BLaER1 treated with 17β-estradiol and CSF1 and Interleukin-3, amounts not matched to agents 10 nM and 100 nM (cell line): ENCODE data around the gene STK38.

Experiments used
- H3K27ac ChIP-seq, 11 experiments: shearing (Covaris generic); formaldehyde crosslinking; 2 replicates each; pipeline ENCODE4 v1.8.1; 2022
- H3K27me3 ChIP-seq, 11 experiments: shearing (Covaris generic); formaldehyde crosslinking; 2 replicates each; pipeline ENCODE4 v1.8.1; 2022
- H3K36me3 ChIP-seq, 11 experiments: shearing (Covaris generic); formaldehyde crosslinking; 2 replicates each; pipeline ENCODE4 v1.8.1; 2022
- H3K4me1 ChIP-seq, 10 experiments: shearing (Covaris generic); formaldehyde crosslinking; 2 replicates each; pipeline ENCODE4 v1.8.1; 2022
- H3K4me2 ChIP-seq, 11 experiments: shearing (Covaris generic); formaldehyde crosslinking; 2 replicates each; pipeline ENCODE4 v1.8.1; 2022
- H3K4me3 ChIP-seq, 10 experiments: shearing (Covaris generic); formaldehyde crosslinking; 2 replicates each; pipeline ENCODE4 v1.8.1; 2022
- H3K9ac ChIP-seq, 11 experiments: shearing (Covaris generic); formaldehyde crosslinking; 2 replicates each; pipeline ENCODE4 v1.8.1; 2022
- H3K9me3 ChIP-seq, 11 experiments: shearing (Covaris generic); formaldehyde crosslinking; replicated peaks in 1 of 11; 2 replicates each; pipeline ENCODE4 v1.8.1; 2022
- H4K20me1 ChIP-seq, 11 experiments: shearing (Covaris generic); formaldehyde crosslinking; 2 replicates each; pipeline ENCODE4 v1.8.1; 2022
- Cebpa-rat ChIP-seq, 11 experiments: shearing (Covaris generic); IDR thresholded peaks; 2 replicates each; pipeline ENCODE4 v1.8.1; 2022

Gene STK38

DNA sequence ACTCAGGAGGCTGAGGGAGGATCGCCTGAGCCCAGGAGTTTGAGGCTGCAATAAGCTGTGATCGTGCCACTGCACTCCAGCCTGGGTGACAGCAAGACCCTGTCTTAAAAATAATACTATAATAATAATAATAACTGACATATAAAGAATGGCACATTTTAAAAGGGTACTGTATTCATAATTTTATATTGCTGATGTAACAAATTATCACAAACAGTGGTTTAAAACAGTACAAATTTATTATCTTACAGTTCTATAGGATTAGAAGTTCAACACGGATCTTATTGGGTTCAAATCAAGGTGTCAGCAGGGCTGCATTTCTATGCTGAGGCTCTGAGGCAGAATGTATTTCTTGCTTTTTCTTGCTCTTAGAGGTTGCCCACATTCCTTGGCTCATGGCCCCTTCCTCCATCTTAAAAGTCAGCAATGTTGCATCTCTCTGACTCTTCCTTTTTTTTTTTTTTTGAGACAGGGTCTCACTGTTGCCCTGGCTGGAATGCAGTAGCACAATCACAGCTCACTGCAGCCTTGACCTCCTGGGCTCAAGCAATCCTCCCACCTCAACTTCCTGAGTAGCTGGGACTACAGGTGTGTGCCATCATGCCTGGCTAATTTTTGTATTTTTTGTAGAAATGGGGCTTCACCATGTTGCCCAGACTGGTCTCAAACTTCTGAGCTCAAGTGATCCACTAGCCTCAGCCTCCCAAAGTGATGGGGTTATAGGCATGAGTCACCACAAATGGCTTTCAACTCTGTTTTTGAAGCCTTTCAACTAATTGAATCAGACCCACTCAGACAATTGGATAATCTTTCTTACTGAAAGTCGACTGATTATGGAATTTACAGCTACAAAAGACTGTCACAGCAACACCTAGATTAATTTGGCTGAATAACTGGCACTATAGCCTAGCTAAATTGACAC lies 24.1 kb upstream of the STK38 start:
- no peaks in the 10 kb centered on the region for H3K36me3 ChIP-seq
- H3K27me3 ChIP-seq: no peaks in the 10 kb centered on the region
- H3K4me2 ChIP-seq: no peak overlapping the region
- H4K20me1 ChIP-seq: no peaks in the 10 kb centered on the region
- H3K9me3 ChIP-seq: peaks cover 19 to 43% (median 22%) of the 10 kb centered on the region in 11 experiments
- no peak overlapping the region for H3K27ac ChIP-seq
- TF ChIP-seq Cebpa-rat (IDR thresholded peaks at IDR 0.05): no peak
- no peak overlapping the region for H3K9ac ChIP-seq
- H3K4me1 ChIP-seq: peaks cover 0 to 10% (median 3%) of the 10 kb centered on the region in 10 experiments; a peak in 5 of 20 replicates
- no peak overlapping the region for H3K4me3 ChIP-seq

DNA sequence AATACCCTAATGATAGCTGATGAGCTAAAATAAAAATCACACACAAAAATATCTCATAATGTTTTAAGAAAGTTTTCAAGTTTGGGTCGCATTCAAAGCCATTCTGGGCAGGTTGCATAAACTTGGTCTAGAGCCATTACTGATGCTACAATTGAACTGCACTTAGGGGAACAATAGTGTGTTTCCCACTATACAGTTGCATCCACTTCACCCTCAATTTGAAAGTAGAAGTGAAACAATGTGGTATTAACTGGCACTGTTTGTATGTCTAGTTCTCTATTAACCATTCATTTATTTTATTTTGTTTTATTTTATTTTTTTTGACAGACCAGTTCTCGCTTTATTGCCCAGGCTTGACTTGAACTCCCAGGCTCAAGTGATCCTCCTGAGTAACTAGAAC lies 23.0 kb upstream of the STK38 start:
- H4K20me1 ChIP-seq: no peaks in the 10 kb centered on the region

DNA sequence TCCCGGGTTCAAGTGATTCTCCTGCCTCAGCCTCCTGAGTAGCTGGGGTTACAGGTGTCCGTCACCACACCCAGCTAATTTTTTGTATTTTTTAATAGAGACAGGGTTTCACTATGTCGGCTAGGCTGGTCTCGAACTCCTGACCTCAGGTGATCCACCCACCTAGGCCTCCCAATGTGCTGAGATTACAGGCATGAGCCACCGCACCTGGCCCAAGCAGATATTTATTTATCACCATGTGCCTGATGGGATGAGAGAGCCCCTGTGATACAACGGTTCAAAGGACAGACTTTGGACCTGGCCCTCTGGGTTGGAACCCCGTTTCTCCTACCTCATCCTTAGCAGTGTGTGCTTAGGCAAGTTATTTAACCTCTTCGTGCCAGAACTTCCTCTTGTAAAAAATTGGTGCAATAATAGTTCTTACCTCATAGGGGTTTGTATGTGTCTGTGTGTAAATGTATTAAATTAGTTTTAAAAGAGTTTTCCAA lies 19.2 kb upstream of the STK38 start:
- Histone ChIP-seq H3K4me1 (peaks cover 26 to 39% (median 32%) of the 10 kb centered on the region in 10 experiments), H4K20me1 (no peaks in the 10 kb centered on the region), H3K36me3 (no peaks in the 10 kb centered on the region), H3K4me2 (no peak overlapping the region), H3K27me3 (no peaks in the 10 kb centered on the region), H3K4me3 (no peak overlapping the region), H3K9ac (no peak overlapping the region), H3K27ac (no peak overlapping the region), H3K9me3 (peaks cover 3 to 14% (median 6%) of the 10 kb centered on the region in 11 experiments; a peak in 13 of 22 replicates)
- TF ChIP-seq Cebpa-rat (IDR thresholded peaks at IDR 0.05): no peak

More for the DNA sequence above, 23.0 kb upstream of the STK38 start:
- no peak overlapping the region for H3K9ac ChIP-seq
- peak overlapping the region in 1 of 11 experiments; percentile 26; a peak in 1 of 22 replicates for H3K27ac ChIP-seq
- H3K9me3 ChIP-seq: peaks cover 17 to 37% (median 19%) of the 10 kb centered on the region in 11 experiments
- TF ChIP-seq Cebpa-rat (IDR thresholded peaks at IDR 0.05): no peak
- H3K4me1 ChIP-seq: peaks cover 0 to 10% (median 3%) of the 10 kb centered on the region in 10 experiments; a peak in 5 of 20 replicates
- no peak overlapping the region for H3K4me3 ChIP-seq
- peak overlapping the region in 2 of 11 experiments; percentile 14 to 35; a peak in 2 of 22 replicates for H3K4me2 ChIP-seq
- no peaks in the 10 kb centered on the region for H3K36me3 ChIP-seq
- no peaks in the 10 kb centered on the region for H3K27me3 ChIP-seq

DNA sequence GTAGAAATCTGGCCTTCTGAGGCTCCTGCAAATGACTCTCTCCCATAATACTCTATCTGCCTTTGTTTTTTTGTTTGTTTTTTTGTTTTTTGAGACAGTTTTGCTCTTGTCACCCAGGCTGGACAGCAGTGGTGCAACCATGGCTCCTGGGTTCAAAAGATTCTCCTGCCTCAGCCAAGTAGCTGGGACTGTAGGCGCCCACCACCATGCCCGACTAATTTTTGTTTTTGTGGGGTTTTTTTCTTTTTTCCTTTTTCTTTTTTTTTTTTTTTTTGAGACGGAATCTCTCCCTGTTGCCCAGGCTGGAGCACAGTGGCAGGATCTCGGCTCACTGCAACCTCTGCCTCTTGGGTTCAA lies 16.6 kb upstream of the STK38 start:
- Histone ChIP-seq H3K4me3 (no peak overlapping the region), H3K4me1 (peaks cover 33 to 61% (median 54%) of the 10 kb centered on the region in 10 experiments), H3K4me2 (peak overlapping the region; percentile 2 to 89 (median 45); a peak in 19 of 22 replicates), H3K9ac (peak overlapping the region in 2 of 11 experiments; percentile 7 to 8; a peak in 2 of 22 replicates), H4K20me1 (no peaks in the 10 kb centered on the region), H3K27me3 (no peaks in the 10 kb centered on the region), H3K36me3 (no peaks in the 10 kb centered on the region), H3K9me3 (0 out of 22 replicates have a peak, but pooled peaks cover 0 to under 1% (median 0%) of the 10 kb centered on the region in 11 experiments), H3K27ac (no peak overlapping the region)
- no peak for TF ChIP-seq Cebpa-rat (IDR thresholded peaks at IDR 0.05)

DNA sequence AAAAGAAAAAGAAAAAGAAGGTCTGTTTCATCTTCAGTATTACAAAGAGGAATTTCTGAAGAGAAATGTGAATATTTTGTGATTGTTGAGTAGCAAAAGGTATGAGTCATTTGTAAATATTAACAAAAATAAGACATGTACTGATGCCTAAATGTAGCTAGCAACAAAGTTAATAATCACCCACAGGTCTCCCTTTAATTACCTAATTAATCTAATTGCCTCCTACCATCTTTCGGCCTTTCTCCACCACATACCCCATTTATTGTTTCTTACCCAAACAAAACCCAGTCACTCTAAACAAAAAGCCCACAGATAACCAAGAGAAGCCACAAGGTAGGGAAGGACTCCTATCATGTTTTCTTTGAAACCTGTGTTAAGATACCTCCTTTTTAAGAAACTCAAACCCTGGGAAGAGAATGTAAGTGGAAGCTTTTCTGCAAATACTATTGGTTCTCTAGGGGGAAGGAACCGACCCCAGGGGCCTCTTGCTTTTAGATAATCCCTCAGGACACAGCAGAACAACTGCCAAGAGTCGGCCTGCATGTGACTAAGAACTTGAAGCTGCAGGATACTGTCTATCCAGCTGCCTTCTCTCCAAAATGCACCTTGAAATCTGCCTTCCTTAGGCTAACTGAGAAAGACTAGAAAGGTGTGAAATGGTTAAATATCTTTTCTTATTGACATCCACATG lies 16.1 kb upstream of the STK38 start:
- Histone ChIP-seq H4K20me1 (no peaks in the 10 kb centered on the region), H3K27ac (no peak overlapping the region), H3K27me3 (no peaks in the 10 kb centered on the region), H3K9ac (peak overlapping the region in 2 of 11 experiments; percentile 7 to 8; a peak in 2 of 22 replicates), H3K4me3 (no peak overlapping the region), H3K36me3 (no peaks in the 10 kb centered on the region), H3K9me3 (no peaks in the 10 kb centered on the region), H3K4me1 (peaks cover 38 to 67% (median 59%) of the 10 kb centered on the region in 10 experiments), H3K4me2 (peak overlapping the region; percentile 34 to 89 (median 46); a peak in 21 of 22 replicates)
- no peak for TF ChIP-seq Cebpa-rat (IDR thresholded peaks at IDR 0.05)

DNA sequence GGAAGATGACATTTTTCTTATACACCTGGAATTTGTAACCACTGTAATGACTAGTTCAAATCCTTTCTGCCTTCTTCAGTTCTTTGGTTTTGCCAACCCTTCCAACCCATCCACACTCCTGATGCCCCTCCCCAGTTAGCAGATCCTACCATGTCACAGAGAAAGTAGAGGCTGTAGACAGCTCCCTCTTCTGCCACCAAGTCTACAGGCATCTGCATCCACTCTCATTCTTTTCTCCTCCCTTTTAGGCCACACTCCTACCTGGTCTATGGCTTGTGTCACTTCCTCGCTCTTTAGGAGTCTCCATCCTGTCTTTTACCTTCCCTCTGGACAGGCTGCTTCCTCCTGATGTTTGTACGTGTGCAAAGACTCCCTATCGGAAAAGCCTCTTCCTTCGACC lies 13.5 kb upstream of the STK38 start:
- Histone ChIP-seq H3K27ac (peak overlapping the region in 1 of 11 experiments; percentile 36; a peak in 1 of 22 replicates), H3K27me3 (no peaks in the 10 kb centered on the region), H4K20me1 (no peaks in the 10 kb centered on the region), H3K4me3 (no peak overlapping the region), H3K36me3 (no peaks in the 10 kb centered on the region), H3K9ac (no peak overlapping the region), H3K4me1 (peaks cover 64 to 92% (median 85%) of the 10 kb centered on the region in 10 experiments), H3K9me3 (no peaks in the 10 kb centered on the region), H3K4me2 (peak overlapping the region in 7 of 11 experiments; percentile 1 to 89 (median 76); a peak in 11 of 22 replicates)
- no peak for TF ChIP-seq Cebpa-rat (IDR thresholded peaks at IDR 0.05)

DNA sequence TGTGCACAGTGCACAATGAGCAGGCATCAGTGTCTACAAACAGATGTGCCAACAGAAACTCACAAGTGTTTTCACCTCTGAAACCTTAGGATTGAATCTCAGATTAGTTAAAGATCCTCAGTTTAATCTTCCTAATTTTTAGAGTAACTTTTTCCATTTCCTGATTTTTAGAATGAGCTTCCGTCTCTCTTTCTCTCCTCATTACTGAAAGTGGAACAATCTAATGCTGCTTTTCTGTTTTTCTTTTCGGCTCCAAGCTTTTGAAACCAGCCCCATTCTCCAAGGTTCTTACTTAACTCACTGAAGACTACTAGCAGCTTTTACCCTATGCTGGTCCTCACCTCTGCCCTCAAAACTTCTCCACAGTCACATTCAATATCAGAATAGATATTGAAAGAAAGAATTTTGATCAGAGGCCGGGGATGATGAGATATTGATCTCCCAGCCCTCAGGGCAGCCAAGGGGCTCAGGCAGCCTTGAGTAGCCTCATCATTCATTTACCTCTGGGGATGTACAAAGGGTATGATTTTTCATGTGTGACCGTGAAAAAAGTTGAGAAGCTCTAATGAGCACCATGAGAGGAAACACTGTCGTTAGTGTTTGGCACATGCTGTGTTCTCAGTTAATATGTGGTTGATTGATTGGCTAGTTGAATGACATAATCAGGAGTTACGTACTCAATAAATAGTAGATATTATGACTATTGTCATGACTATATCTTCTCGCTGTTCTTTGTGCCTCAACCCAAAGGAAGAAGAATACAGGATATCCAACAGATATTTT lies 11.9 kb upstream of the STK38 start:
- Histone ChIP-seq H3K4me2 (peak overlapping the region; percentile 58 to 92 (median 81)), H3K4me1 (peaks cover 80 to 100% (median 97%) of the 10 kb centered on the region in 10 experiments), H3K27ac (peak overlapping the region; percentile 36 to 74 (median 57); a peak in 21 of 22 replicates), H3K27me3 (no peaks in the 10 kb centered on the region), H3K9me3 (no peaks in the 10 kb centered on the region), H3K4me3 (peak overlapping the region in 8 of 10 experiments; percentile 6 to 58 (median 22); a peak in 8 of 20 replicates), H4K20me1 (no peaks in the 10 kb centered on the region), H3K36me3 (no peaks in the 10 kb centered on the region), H3K9ac (peak overlapping the region; percentile 38 to 69 (median 54); a peak in 20 of 22 replicates)
- no peak for TF ChIP-seq Cebpa-rat (IDR thresholded peaks at IDR 0.05)

DNA sequence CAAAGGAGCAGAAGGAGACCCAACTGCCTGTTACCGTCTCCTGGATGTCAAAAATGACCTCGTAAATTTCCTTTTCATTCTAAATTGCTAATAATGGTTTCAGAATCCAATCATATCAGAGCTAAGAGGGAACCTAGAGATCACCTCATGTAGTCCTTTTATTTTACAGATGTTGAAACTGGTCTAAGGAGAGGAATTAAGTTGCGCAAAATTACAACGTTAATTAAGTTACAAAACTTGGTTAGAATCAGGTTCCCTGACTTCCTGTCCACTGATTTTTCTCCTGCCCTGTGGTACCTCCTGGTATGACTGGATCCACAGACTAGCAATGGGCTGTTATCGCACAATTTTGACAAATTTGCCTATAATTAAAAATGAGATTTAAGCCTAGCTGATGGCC lies 9.0 kb upstream of the STK38 start:
- Histone ChIP-seq H3K9ac (no peak overlapping the region), H3K27me3 (no peaks in the 10 kb centered on the region), H3K27ac (peak overlapping the region in 8 of 11 experiments; percentile 44 to 98 (median 57); a peak in 14 of 22 replicates), H3K4me2 (peak overlapping the region; percentile 46 to 91 (median 80); a peak in 21 of 22 replicates), H4K20me1 (no peaks in the 10 kb centered on the region), H3K4me3 (no peak overlapping the region), H3K9me3 (no peaks in the 10 kb centered on the region), H3K4me1 (peaks cover 77 to 100% (median 96%) of the 10 kb centered on the region in 10 experiments), H3K36me3 (no peaks in the 10 kb centered on the region)
- 0 out of 22 replicates have a peak, but pooled peaks of 1 of the 11 experiments have one; percentile 24 for TF ChIP-seq Cebpa-rat (IDR thresholded peaks at IDR 0.05)
